Thoracic aorta (tissue), 2 donors: ENCODE data around the gene JUP. TPM values are rescaled to one million over a fixed set of nuclear protein-coding genes. Genes with fewer than 3 reads are reported as not detected.

Experiments
- ATAC-seq: fragments of 150-250 bp; one replicate; pipeline ENCODE4 v1.8.0; 2017; ENCODE audit warnings: low read depth; ENCODE audit not compliant: insufficient number of reproducible peaks, low FRiP score
- DNase-seq: peaks from one replicate; pipeline ENCODE4 v3.0.0-alpha.2; 2020; ENCODE audit warnings: low spot score
- H3K27ac ChIP-seq, 2 donors: fragments of 200-600 bp; sonication (generic); 1 replicate in 1 of 2; 2 replicates in 1 of 2; pipeline ENCODE4 v1.5.1; 2016; ENCODE audit warnings: mild to moderate bottlenecking in 2 of 2, moderate library complexity in 2 of 2
- H3K27me3 ChIP-seq: fragments of 200-600 bp; sonication (generic); replicated peaks from 2 replicates; pipeline ENCODE4 v1.6.0; 2016; ENCODE audit warnings: mild to moderate bottlenecking; ENCODE audit not compliant: insufficient read depth
- H3K36me3 ChIP-seq: fragments of 200-600 bp; sonication (generic); one replicate; pipeline ENCODE4 v1.5.1; 2016
- H3K4me1 ChIP-seq, 2 donors: fragments of 200-600 bp; sonication (generic); 1 replicate in 1 of 2; 2 replicates in 1 of 2; pipeline versions ENCODE4 v1.5.1 to v1.6.0; 2016; ENCODE audit warnings: low read depth in 2 of 2, mild to moderate bottlenecking in 1 of 2; ENCODE audit not compliant: control insufficient read depth in 1 of 2
- H3K4me3 ChIP-seq: fragments of 200-600 bp; sonication (generic); 2 replicates; pipeline ENCODE4 v1.5.1; 2016; ENCODE audit warnings: mild to moderate bottlenecking
- H3K9me3 ChIP-seq: fragments of 200-600 bp; sonication (generic); 2 replicates; pipeline ENCODE4 v1.5.1; 2016
- CTCF ChIP-seq: fragments of 200-600 bp; sonication (generic); IDR thresholded peaks from one replicate; pipeline ENCODE4 v1.5.1; 2019; ENCODE audit warnings: antibody characterized with exemption
- total RNA-seq, 2 donors: library from RNA; depleted of rRNA; stranded (reverse); fragments of >200 nt; gene quantifications; one replicate each; pipeline versions ENCODE4 v1.1.0 to v1.2.3, GENCODE V29; 2016

Gene JUP
- total RNA-seq, 2 donors from 2014 or later = 82.4 to 98.7 TPM

GRCh38 chr17:41792845-41793783, 6.6 kb upstream of the JUP start:
- Histone ChIP-seq H3K9me3 (no peaks in the 10 kb centered on the region), H3K27me3 (no peaks in the 10 kb centered on the region), H3K4me3 (peak overlapping the region; percentile 35), H3K36me3 (no peaks in the 10 kb centered on the region), H3K27ac (peak overlapping the region; percentile 41 to 43), H3K4me1 (peaks cover 11 to 15% of the 10 kb centered on the region in 2 donors)
- no peak for TF ChIP-seq CTCF
- no peak for DNase-seq
- no peak for ATAC-seq

- H3K4me1 ChIP-seq = peaks cover 26 to 38% of the 10 kb centered on the region in 2 donors
- DNase-seq (no peak), ATAC-seq (no peak)
- no peaks in the 10 kb centered on the region for H3K27me3 ChIP-seq
- H3K4me3 ChIP-seq = peak overlapping the region; percentile 88
- H3K36me3 ChIP-seq = no peaks in the 10 kb centered on the region
- H3K9me3 ChIP-seq = no peaks in the 10 kb centered on the region
- no peak overlapping the region for H3K27ac ChIP-seq
- TF ChIP-seq CTCF = no peak
Measured at GRCh38 chr17:41787021-41787418, 509 bp upstream of the JUP start.

- H3K27ac ChIP-seq = peak overlapping the region; percentile 37 to 58
- no peaks in the 10 kb centered on the region for H3K9me3 ChIP-seq
- DNase-seq (no peak), ATAC-seq (no peak)
- peaks cover 26 to 50% of the 10 kb centered on the region in 2 donors for H3K4me1 ChIP-seq
- TF ChIP-seq CTCF = no peak
- H3K27me3 ChIP-seq = no peaks in the 10 kb centered on the region
- H3K36me3 ChIP-seq = no peaks in the 10 kb centered on the region
- H3K4me3 ChIP-seq = peak overlapping the region; percentile 88
Measured at GRCh38 chr17:41785859-41786226, 668 bp downstream of the JUP start.

- Histone ChIP-seq H3K36me3 (no peaks in the 10 kb centered on the region), H3K4me1 (peaks cover 26 to 51% of the 10 kb centered on the region in 2 donors), H3K9me3 (no peaks in the 10 kb centered on the region), H3K27me3 (no peaks in the 10 kb centered on the region), H3K4me3 (peak overlapping the region; percentile 88), H3K27ac (peak overlapping the region; percentile 37 to 58)
- no peak for ATAC-seq
- no peak for DNase-seq
- no peak for TF ChIP-seq CTCF
Measured at GRCh38 chr17:41785091-41785858, 1.2 kb downstream of the JUP start.

- H3K9me3 ChIP-seq = no peaks in the 10 kb centered on the region
- H3K36me3 ChIP-seq = no peaks in the 10 kb centered on the region
- no peak for DNase-seq
- H3K4me3 ChIP-seq = peak overlapping the region; percentile 88
- TF ChIP-seq CTCF = no peak
- ATAC-seq = no peak
- peak overlapping the region in 1 of 2 donors; percentile 37 for H3K27ac ChIP-seq
- H3K27me3 ChIP-seq = no peaks in the 10 kb centered on the region
- H3K4me1 ChIP-seq = peaks cover 26 to 51% of the 10 kb centered on the region in 2 donors
Measured at GRCh38 chr17:41784207-41784744, 2.2 kb downstream of the JUP start.
